GM12891 (cell line): Measurements from ENCODE around the gene WDR45.

Experiments used
- PAX5 ChIP-seq: IDR thresholded peaks from 2 replicates; pipeline ENCODE4 v1.6.1; 2011; ENCODE audit warnings: low read length, moderate library complexity, mild to moderate bottlenecking; ENCODE audit not compliant: insufficient read depth, severe bottlenecking
- POLR2A ChIP-seq: IDR thresholded peaks from 2 replicates; pipeline ENCODE4 v1.6.1; 2011; ENCODE audit warnings: low read depth, low read length, control low read depth
- POLR2AphosphoS5 ChIP-seq: IDR thresholded peaks from 2 replicates; pipeline ENCODE4 v1.6.1; 2011; ENCODE audit warnings: low read depth, low read length, control low read depth
- POU2F2 ChIP-seq: IDR thresholded peaks from 2 replicates; pipeline ENCODE4 v1.6.1; 2011; ENCODE audit warnings: low read depth, mild to moderate bottlenecking, control low read depth, low read length, moderate library complexity
- SPI1 ChIP-seq: IDR thresholded peaks from 2 replicates; pipeline ENCODE4 v1.6.1; 2011; ENCODE audit warnings: low read depth, low read length, control low read depth
- TAF1 ChIP-seq: IDR thresholded peaks from 2 replicates; pipeline ENCODE4 v1.6.1; 2011; ENCODE audit warnings: low read depth, low read length, control low read depth

GRCh38 chrX:49043220-49043986, 36.3 kb downstream of the WDR45 start, which contains the start of gene TFE3:
- TF ChIP-seq POLR2A (no peak), SPI1 (no peak), POLR2AphosphoS5 (no peak), PAX5 (no peak), TAF1 (no peak), POU2F2 (no peak)
